DLD1 (cell line): ENCODE results near the gene UGDH.

Source experiments
- in situ Hi-C: cut with HindIII; loops from 2 replicates; pipeline ENCODE4 v1.10.0; 2017; ENCODE audit warnings: low sequenced_read_pairs

The UGDH gene

DNA sequence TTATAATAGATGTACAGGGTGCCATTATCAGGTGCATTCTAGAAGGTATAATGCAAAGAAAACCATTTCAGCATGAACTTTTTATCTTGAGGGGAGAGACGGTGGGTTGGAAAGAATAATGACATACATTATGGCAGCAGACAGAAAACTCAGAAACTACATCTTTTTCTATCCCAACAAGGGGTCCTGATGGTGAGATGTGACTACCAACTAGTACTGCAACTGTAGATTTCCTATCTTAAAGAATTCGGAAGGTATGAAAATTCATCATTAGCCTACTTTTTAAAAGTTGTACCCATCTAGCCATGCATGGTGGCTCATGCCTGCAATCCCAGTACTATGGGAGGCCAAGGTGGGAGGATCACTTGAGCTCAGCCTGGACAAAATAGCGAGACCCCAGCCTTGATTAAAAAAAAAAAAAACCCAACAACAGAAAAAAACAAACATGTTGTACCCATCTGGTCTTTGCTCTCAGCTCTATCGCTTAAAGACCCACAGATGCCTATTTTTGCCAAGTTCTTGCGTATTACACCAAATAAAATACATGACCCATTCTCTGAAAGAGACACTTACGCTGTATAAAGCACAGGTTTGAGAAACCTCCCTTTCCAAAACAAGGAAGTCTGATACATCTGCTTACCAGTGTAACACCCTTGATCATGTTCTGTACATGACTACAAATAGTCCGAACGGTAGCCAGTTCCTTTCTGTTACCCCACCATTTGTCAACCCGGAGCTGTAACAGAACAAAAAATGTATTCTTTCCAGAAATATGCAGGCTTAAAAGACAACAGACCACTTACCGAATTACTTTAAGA, 70.1 kb downstream of the UGDH start:
- in situ Hi-C loops = no loop called here

- in situ Hi-C loops = no loop called here
These were observed 71.8 kb downstream of the UGDH start for GRCh38 chr4:39455486-39455885.

GRCh38 chr4:39453738-39454137, 73.5 kb downstream of the UGDH start:
- in situ Hi-C loops = no loop called here

- in situ Hi-C loops = no loop called here
These were observed 74.2 kb downstream of the UGDH start for GRCh38 chr4:39452860-39453587.

- in situ Hi-C loops = no loop called here
These were observed 74.9 kb downstream of the UGDH start for GRCh38 chr4:39452153-39452859.

- in situ Hi-C loops = no loop called here
These were observed 75.7 kb downstream of the UGDH start for GRCh38 chr4:39451423-39452023.

- in situ Hi-C loops = no loop called here
These were observed 76.6 kb downstream of the UGDH start for GRCh38 chr4:39450618-39451017.
